Stimulated activated CD4-positive, alpha-beta T cell treated with anti-CD3 and anti-CD28 coated beads, Interleukin-4, amount 100 ng/mL, for 1 hour (primary cell): ENCODE measurements around the gene MMP28.
"Not testable (repeated sequence)": the region's sequence is repeated elsewhere in the genome, so short reads cannot be mapped to it uniquely, and the experiment has no call there.

Experiments
- DNase-seq: peaks from one replicate; pipeline ENCODE4 v3.0.0-alpha.2; 2020

MMP28 gene

DNA sequence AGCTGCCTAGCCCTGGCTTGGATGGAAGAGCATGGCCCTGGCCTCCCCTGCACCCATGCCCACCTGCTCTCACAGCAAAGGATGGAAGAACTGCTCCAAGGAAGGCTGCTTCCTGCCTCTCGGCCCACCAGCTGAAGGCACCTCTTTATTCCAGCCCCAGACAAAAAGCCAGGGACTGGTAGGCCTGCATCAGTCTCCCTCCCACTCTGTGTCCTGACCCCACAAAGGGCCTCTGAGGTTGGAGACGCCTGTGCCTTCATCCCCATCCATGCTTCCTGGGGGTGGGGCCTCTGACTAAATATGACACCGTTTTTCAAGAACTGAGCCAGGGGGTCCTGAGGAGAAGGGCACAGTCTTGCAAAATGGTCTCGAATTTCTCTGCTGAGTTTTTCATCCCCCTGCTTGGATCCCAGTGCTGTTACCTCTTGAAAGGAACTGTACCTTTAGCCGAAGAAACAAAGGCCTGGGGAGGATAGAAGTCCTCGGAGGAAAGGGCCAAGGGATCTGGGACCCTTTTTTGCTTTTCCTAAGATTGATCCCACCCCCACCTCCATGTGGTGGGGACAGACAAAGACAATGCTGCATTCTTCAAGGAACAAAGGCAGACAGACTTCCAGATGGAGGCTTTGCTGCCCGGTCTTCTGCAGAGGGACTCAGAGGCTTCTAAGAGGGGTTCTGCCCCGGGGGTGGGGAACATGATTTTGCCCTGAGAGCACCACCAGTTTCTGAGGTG, 29.5 kb downstream of the MMP28 start:
- no peak for DNase-seq

- DNase-seq: no peak
Observed at GRCh38 chr17:35765086-35765710, 30.2 kb downstream of the MMP28 start.

DNA sequence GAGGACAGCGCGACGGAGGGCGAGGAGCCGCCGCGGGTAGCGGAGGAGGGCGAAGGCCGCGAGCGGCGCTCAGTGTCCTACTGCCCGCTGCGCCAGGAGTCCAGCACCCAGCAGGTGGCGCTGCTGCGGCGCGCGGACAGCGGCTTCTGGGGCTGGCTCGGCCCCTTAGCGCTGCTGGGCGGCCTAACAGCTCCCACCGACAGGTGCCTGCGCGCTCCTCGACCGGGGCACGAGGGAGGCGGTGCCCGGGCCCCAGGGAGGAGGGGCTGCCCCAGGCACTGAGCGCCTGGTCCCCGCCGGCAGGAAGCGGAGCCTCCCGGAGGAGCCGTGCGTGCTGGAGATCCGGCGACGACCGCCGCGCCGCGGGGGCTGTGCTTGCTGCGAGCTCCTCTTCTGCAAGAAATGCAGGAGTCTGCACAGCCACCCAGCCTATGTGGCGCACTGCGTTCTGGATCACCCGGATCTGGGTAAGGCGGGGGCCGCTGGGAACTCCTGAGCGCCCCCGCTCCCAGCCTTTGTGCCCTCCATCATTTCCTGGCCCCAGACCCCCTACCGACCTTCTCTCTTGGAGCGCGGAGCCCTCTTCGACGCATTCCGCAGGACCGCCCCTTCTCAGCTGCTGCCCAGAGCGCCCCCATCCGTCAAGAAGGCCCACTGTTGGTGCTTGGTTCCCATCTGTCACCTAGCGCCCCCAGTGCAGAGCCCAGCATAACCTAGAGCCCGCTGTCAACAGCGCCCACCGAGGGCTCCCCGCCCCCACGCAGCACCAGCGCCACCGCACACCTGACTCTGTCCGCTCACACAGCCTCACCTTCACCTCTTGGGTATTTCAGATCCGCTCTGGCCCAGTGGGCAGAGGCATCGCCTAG, 31.1 kb downstream of the MMP28 start:
- peak; percentile 88 for DNase-seq

DNA sequence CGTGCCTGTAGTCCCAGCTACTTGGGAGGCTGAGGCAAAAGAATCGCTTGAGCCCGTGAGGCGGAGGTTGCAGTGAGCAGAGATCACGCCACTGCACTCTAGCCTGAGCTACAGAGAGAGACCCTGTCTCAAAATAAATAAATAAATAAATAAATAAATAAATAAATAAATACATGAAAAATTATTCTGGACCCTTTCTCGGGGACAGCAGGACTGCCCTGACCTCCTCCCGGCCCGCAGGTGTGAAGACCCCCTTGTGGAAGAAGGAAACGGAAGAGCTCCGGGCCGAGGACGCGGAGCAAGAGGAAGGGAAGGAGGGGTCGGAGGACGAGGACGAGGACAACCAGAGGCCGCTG, 31.7 kb downstream of the MMP28 start:
- no peak for DNase-seq

DNA sequence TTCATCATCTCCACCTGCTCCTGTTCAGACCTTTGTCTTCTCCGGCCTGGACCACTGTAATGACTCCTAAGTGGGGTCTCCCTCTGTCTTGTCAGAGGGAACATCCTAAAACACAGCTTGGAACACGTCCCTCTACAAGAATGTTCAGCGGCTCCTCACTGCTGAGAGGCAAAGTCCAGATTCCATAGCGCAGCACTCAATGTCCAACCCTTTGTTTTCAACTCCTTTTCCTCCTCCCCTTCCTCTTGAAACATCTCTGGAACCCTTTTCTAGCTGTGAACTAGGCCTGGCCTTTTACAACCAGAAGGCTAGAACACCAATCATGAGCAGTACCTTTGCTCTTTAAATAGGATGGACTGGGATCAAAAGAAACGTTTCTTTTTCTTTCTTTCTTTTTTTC, 33.8 kb downstream of the MMP28 start:
- DNase-seq: no peak

DNA sequence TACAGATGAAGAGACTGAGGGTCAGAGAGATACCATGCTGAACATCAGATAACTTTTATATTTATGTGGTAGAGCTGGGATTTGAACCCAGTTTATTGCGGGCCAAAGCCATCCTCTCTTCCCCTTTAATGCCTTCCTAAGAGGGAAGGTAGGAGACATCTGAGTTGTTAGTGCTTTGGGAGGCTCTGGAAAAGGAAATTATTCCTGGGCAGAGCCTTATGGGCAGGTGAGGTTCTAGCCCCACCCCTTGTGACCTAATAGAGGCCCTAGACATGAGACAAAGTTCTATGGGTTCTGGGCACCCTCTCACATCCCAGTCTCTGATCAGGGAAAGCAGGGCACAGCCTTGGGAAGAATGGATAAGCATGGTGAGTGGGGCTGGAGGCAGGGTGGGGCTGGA, 34.9 kb downstream of the MMP28 start, which contains the start of gene C17orf50:
Gene C17orf50 (plus strand): TSS at position 301 of the 400 bp plus-strand sequence. CDS start 55 bp downstream, at position 356.
- no peak for DNase-seq

GRCh38 chr17:35757243-35757642, 38.2 kb downstream of the MMP28 start:
- no peak for DNase-seq

DNA sequence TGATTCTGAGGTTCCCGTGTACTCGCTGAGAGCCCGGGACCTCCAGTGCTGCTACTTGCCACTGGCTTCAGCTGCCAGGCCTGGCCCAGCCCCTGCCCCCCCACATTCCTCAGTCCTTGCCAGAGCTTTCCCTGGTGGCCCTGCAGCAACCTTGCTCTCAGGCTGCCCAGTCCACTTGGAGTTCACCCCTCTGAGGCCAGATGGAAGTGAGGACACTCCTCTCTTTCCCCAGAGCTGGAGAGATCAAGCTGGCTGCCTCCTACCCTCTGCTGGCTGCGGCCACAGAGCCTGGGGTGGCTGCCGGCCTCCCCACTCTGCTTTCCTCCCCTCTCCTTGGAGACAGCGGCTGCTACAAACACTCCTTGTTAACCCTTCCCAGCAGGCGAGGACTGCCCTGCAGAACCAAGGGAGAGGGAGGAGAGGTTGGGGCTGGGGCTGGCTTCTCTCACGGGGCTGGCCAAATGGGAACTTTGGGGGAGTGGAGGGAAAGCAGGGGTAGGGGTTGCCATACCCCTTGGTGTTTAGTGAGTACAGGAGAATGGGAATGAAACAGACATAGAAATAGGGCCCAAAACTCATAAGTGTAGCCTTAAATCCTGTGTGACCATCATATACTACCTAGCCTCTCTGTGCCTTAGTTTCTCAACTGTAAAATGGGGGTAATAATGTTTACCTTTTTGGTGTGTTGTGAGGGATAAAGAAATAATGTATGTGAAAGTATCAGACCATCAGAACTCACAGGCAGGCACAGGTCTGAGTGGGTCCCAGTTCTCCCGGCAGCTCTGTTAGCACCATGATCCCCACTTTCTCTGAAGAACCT, 42.3 kb downstream of the MMP28 start, which contains the start of gene GAS2L2:
Gene GAS2L2 (minus strand): TSS at position 295 of the 820 bp plus-strand sequence. CDS start 389 bp downstream, outside the sequence.
- DNase-seq: no peak

- no peak for DNase-seq
Observed at GRCh38 chr17:35752471-35752870, 43.0 kb downstream of the MMP28 start.

- DNase-seq: not testable (repeated sequence)
Observed at GRCh38 chr17:35751541-35751940, 43.9 kb downstream of the MMP28 start.

DNA sequence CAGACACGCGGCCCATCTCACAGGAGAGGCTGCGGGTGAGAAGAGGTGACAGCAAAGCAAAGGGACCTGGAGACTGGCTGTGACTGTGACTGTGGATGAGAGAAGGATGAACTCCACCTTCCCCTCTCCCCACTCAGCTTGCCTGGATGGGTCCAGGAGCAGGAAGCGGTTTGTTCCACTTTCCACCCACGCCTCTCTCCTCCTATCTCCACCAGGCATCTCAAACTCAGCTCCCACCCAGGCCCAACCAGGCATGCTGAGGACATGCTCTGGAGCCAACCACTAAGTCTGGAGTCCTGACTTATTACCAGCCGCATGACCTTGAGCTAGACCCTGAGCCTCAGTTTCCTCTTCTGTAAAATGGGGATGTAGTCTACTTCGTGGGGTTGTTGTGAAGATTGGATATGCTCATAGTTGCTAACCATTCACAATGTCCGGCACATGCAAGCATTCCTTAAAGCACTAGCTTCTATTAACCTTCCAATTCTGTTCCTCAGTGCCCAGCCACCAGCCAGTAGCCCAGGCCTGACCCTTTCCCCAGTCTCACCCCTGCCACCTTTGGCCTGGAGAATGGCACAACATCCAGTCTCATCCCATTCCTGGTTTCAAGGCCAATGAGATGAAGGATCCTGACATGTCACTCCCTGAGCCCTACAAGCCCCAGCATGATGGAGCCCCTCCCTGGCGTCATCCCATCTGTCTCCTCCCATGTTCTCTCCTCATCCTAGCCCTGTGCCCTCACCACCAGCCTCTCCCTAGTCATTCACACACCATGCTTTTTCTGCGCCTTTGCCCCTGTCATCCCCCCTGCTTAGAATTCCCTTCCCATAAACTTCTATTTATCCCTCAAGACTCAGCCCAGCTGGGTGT, 44.7 kb downstream of the MMP28 start:
- DNase-seq: no peak

- no peak for DNase-seq
Observed at GRCh38 chr17:35749560-35750412, 45.7 kb downstream of the MMP28 start.

GRCh38 chr17:35748979-35749378, 46.5 kb downstream of the MMP28 start:
- DNase-seq: no peak

GRCh38 chr17:35748341-35748841, 47.0 kb downstream of the MMP28 start:
- no peak for DNase-seq

- peak; percentile 77 for DNase-seq
Observed at GRCh38 chr17:35747540-35748017, 47.9 kb downstream of the MMP28 start.

DNA sequence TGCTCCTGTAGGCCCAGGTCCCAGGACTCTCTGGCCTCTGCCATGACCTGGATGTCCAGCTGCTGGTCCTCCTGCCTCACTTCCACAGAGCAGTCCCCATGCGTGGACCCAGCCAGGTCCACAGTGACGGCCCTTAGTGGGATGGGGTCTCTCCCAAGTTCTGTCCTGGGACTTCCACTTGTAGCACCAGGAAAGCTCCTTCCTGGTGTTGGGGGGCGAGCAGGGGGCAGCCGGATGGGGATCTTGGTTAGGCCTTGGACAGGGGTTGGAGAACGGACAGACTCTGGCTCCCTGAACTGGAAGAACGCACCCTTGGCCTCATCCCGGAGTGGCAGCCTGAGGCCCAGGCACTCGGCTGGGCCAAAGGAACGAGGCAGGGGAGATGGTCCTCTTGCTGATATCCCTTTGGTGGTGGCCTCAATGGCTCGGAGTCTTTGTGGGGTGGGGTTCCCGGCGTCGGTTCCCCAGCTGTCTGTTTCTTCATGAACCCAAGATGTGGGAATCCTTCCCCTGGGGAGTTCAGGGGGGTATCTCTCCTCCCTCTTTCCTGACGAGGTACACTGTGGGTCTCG, 49.6 kb downstream of the MMP28 start:
- DNase-seq: no peak

- DNase-seq: no peak
Observed at GRCh38 chr17:35745246-35745645, 50.2 kb downstream of the MMP28 start.

- no peak for DNase-seq
Observed at GRCh38 chr17:35744830-35745229, 50.6 kb downstream of the MMP28 start.

- DNase-seq: no peak
Observed at GRCh38 chr17:35743626-35744328, 51.7 kb downstream of the MMP28 start.
